ENCODE results near the gene KMT2C.

KMT2C gene

GRCh38 chr7:152370297-152370696 is 65.5 kb downstream of the KMT2C start:
- H3K27me3 ChIP-seq (ENCODE audit: insufficient read depth, low read length, poor library complexity, severe bottlenecking) = no peaks in the 10 kb centered on the region
- H3K4me2 ChIP-seq (ENCODE audit: low read depth, low read length, poor library complexity, severe bottlenecking) = no peak overlapping the region
- no peak overlapping the region for H2AFZ ChIP-seq (ENCODE audit: low read length)
- H3K79me2 ChIP-seq (ENCODE audit: insufficient read depth, low read length) = peaks cover 99% of the 10 kb centered on the region
- H3K4me3 ChIP-seq (ENCODE audit: low read length, poor library complexity, severe bottlenecking) = no peak overlapping the region
- H3K9me3 ChIP-seq (ENCODE audit: insufficient read depth, low read depth, low read length) = no peaks in the 10 kb centered on the region
- peaks cover 12% of the 10 kb centered on the region for H3K4me1 ChIP-seq (ENCODE audit: insufficient read depth, low read length, poor library complexity, severe bottlenecking)
- peaks cover 7% of the 10 kb centered on the region; the same call in 1 of the 2 replicates for H3K36me3 ChIP-seq (ENCODE audit: insufficient read depth, low read length)
- TF ChIP-seq EZH2phosphoT487 (IDR thresholded peaks at IDR 0.05; ENCODE audit: borderline replicate concordance) = no peak
- no peak for TF ChIP-seq CTCF (conservative IDR thresholded peaks at IDR 0.05; ENCODE audit: low read length)
- H3K9me2 ChIP-seq (replicated peaks; ENCODE audit: low read depth, low read length) = no peaks in the 10 kb centered on the region
- no peaks in the 10 kb centered on the region for H3F3A ChIP-seq (ENCODE audit: low read depth)
- peaks cover 68% of the 10 kb centered on the region for H4K20me1 ChIP-seq (ENCODE audit: insufficient read depth, low read length, poor library complexity, severe bottlenecking)
- H3K9ac ChIP-seq (ENCODE audit: low read depth, low read length, poor library complexity, severe bottlenecking) = no peak overlapping the region

- Histone ChIP-seq H3K9ac (ENCODE audit: low read depth, low read length, poor library complexity, severe bottlenecking) (no peak overlapping the region), H3K4me2 (ENCODE audit: low read depth, low read length, poor library complexity, severe bottlenecking) (no peak overlapping the region), H3K4me3 (ENCODE audit: low read length, poor library complexity, severe bottlenecking) (no peak overlapping the region), H3K27me3 (ENCODE audit: insufficient read depth, low read length, poor library complexity, severe bottlenecking) (no peaks in the 10 kb centered on the region), H3K4me1 (ENCODE audit: insufficient read depth, low read length, poor library complexity, severe bottlenecking) (peaks cover 12% of the 10 kb centered on the region), H4K20me1 (ENCODE audit: insufficient read depth, low read length, poor library complexity, severe bottlenecking) (peaks cover 72% of the 10 kb centered on the region), H3K9me3 (ENCODE audit: insufficient read depth, low read depth, low read length) (no peaks in the 10 kb centered on the region), H2AFZ (ENCODE audit: low read length) (no peak overlapping the region), H3F3A (ENCODE audit: low read depth) (no peaks in the 10 kb centered on the region), H3K36me3 (ENCODE audit: insufficient read depth, low read length) (peaks cover 7% of the 10 kb centered on the region; the same call in 1 of the 2 replicates), H3K79me2 (ENCODE audit: insufficient read depth, low read length) (peaks cover 99% of the 10 kb centered on the region), H3K9me2 (replicated peaks; ENCODE audit: low read depth, low read length) (no peaks in the 10 kb centered on the region)
- TF ChIP-seq CTCF (conservative IDR thresholded peaks at IDR 0.05; ENCODE audit: low read length) (no peak), EZH2phosphoT487 (IDR thresholded peaks at IDR 0.05; ENCODE audit: borderline replicate concordance) (no peak)
Observed at GRCh38 chr7:152369518-152369917, 66.3 kb downstream of the KMT2C start.

- Histone ChIP-seq H4K20me1 (ENCODE audit: insufficient read depth, low read length, poor library complexity, severe bottlenecking) (peaks cover 78% of the 10 kb centered on the region), H3F3A (ENCODE audit: low read depth) (no peaks in the 10 kb centered on the region), H3K4me2 (ENCODE audit: low read depth, low read length, poor library complexity, severe bottlenecking) (no peak overlapping the region), H3K27me3 (ENCODE audit: insufficient read depth, low read length, poor library complexity, severe bottlenecking) (no peaks in the 10 kb centered on the region), H3K79me2 (ENCODE audit: insufficient read depth, low read length) (peaks cover 99% of the 10 kb centered on the region), H3K9me3 (ENCODE audit: insufficient read depth, low read depth, low read length) (no peaks in the 10 kb centered on the region), H3K36me3 (ENCODE audit: insufficient read depth, low read length) (peaks cover 7% of the 10 kb centered on the region; the same call in 1 of the 2 replicates), H3K9me2 (replicated peaks; ENCODE audit: low read depth, low read length) (no peaks in the 10 kb centered on the region), H3K4me3 (ENCODE audit: low read length, poor library complexity, severe bottlenecking) (no peak overlapping the region), H2AFZ (ENCODE audit: low read length) (no peak overlapping the region), H3K4me1 (ENCODE audit: insufficient read depth, low read length, poor library complexity, severe bottlenecking) (peaks cover 12% of the 10 kb centered on the region), H3K9ac (ENCODE audit: low read depth, low read length, poor library complexity, severe bottlenecking) (no peak overlapping the region)
- TF ChIP-seq CTCF (conservative IDR thresholded peaks at IDR 0.05; ENCODE audit: low read length) (no peak), EZH2phosphoT487 (IDR thresholded peaks at IDR 0.05; ENCODE audit: borderline replicate concordance) (no peak)
Observed at GRCh38 chr7:152367170-152367569, 68.6 kb downstream of the KMT2C start.

All from Loucy (cell line).